MCF 10A (cell line): Measurements from ENCODE around the gene LRP10. TPM values are rescaled to one million over a fixed set of nuclear protein-coding genes. Genes with fewer than 3 reads are reported as not detected.

Source experiments
- BruUV-seq: library from RNA; stranded (reverse); fragments of 400-500 nt; replicated peaks from 2 replicates; lab custom pipeline; 2021; lab: Mats Ljungman, UMichigan
- CTCF ChIA-PET: fragments of 300-600 bp; sonication (Branson Sonifier 250); formaldehyde crosslinking; extraction: SDS; loops from one replicate; lab custom pipeline; 2021; ENCODE audit warnings: antibody characterized with exemption, inconsistent platforms; lab: Yijun Ruan, JAX
- POLR2A ChIA-PET: fragments of 300-600, 350-650 bp; sonication (Branson Sonifier 250); formaldehyde crosslinking; extraction: SDS; loops from one replicate; lab custom pipeline; 2020; ENCODE audit warnings: antibody characterized with exemption, inconsistent platforms; lab: Yijun Ruan, JAX
- DNase-seq: peaks from one replicate; pipeline ENCODE4 v3.0.0-alpha.2; 2018; ENCODE audit not compliant: unreplicated experiment
- H3K27ac Mint-ChIP-seq: one replicate; pipeline ENCODE4 v1.8.0; 2022; ENCODE audit warnings: mild to moderate bottlenecking, low read depth, mixed read lengths; ENCODE audit not compliant: unreplicated experiment
- H3K27me3 Mint-ChIP-seq: one replicate; pipeline ENCODE4 v1.8.0; 2022; ENCODE audit warnings: mixed read lengths; ENCODE audit not compliant: insufficient read depth, unreplicated experiment
- H3K36me3 Mint-ChIP-seq: one replicate; pipeline ENCODE4 v1.8.0; 2022; ENCODE audit warnings: mild to moderate bottlenecking, moderate library complexity, mixed read lengths; ENCODE audit not compliant: insufficient read depth, unreplicated experiment
- H3K4me1 Mint-ChIP-seq: one replicate; pipeline ENCODE4 v1.8.0; 2022; ENCODE audit warnings: mixed read lengths; ENCODE audit not compliant: insufficient read depth, unreplicated experiment
- H3K4me3 Mint-ChIP-seq: one replicate; pipeline ENCODE4 v1.8.0; 2022; ENCODE audit warnings: mild to moderate bottlenecking, moderate library complexity, mixed read lengths; ENCODE audit not compliant: unreplicated experiment
- H3K9me3 Mint-ChIP-seq: one replicate; pipeline ENCODE4 v1.8.0; 2022; ENCODE audit warnings: mixed read lengths; ENCODE audit not compliant: unreplicated experiment
- CTCF ChIP-seq: fragments of 200-600 bp; IDR thresholded peaks from one replicate; pipeline ENCODE4 v1.8.0; 2022; ENCODE audit warnings: antibody characterized with exemption, mild to moderate bottlenecking; ENCODE audit not compliant: unreplicated experiment
- intact Hi-C: fragments of 100-400 bp; cut with micrococcal nuclease; formaldehyde crosslinking; loops from 2 replicates; pipeline ENCODE4 v1.14.1; 2022
- total RNA-seq: library from RNA; stranded (reverse); gene quantifications from 2 replicates; pipeline ENCODE4 v1.2.3, GENCODE V29; 2022

The LRP10 gene
- total RNA-seq, 1 experiment from 2014 or later: 71.0 TPM

GRCh38 chr14:22845103-22845394, 26.5 kb upstream of the LRP10 start:
- Mint-ChIP-seq H3K4me3 (no peak overlapping the region), H3K36me3 (peaks cover 66% of the 10 kb centered on the region), H3K4me1 (peaks cover 8% of the 10 kb centered on the region), H3K27me3 (no peaks in the 10 kb centered on the region), H3K9me3 (no peaks in the 10 kb centered on the region), H3K27ac (no peak overlapping the region)
- ChIA-PET CTCF (interaction anchor here (0.6 to 18.2 kb wide), 6 partner anchors 6 to 289 kb away, joined by 3 to 330 read pairs (median 4); no protein-coding TSS in a partner anchor), POLR2A (no interaction called here)
- no peak for TF ChIP-seq CTCF
- no peak for DNase-seq
- intact Hi-C loops: no loop called here
- no TSS peak for BruUV-seq

- TF ChIP-seq CTCF: no peak
- CTCF ChIA-PET: interaction anchor here (0.9 to 18.2 kb wide), 4 partner anchors 5 to 23 kb away, joined by 3 to 330 read pairs (median 166); partner anchors contain the start of genes MMP14 and MRPL52
- Mint-ChIP-seq H3K27me3 (no peaks in the 10 kb centered on the region), H3K4me3 (no peak overlapping the region), H3K36me3 (peaks cover 59% of the 10 kb centered on the region), H3K9me3 (no peaks in the 10 kb centered on the region), H3K27ac (no peak overlapping the region), H3K4me1 (peaks cover 13% of the 10 kb centered on the region)
- no TSS peak for BruUV-seq
- no peak for DNase-seq
- intact Hi-C loops: no loop called here
- POLR2A ChIA-PET: interaction anchor here (1.0 kb wide), 1 partner anchor 13 kb away, joined by 3 read pairs; no protein-coding TSS in a partner anchor
Measured at GRCh38 chr14:22845821-22846625, 25.5 kb upstream of the LRP10 start.

GRCh38 chr14:22846811-22847307, 24.7 kb upstream of the LRP10 start:
- Mint-ChIP-seq H3K4me3 (no peak overlapping the region), H3K27ac (no peak overlapping the region), H3K4me1 (peaks cover 17% of the 10 kb centered on the region), H3K36me3 (peaks cover 51% of the 10 kb centered on the region), H3K27me3 (no peaks in the 10 kb centered on the region), H3K9me3 (no peaks in the 10 kb centered on the region)
- no peak for DNase-seq
- intact Hi-C loops: no loop called here
- POLR2A ChIA-PET: interaction anchor here (1.5 kb wide), 1 partner anchor 24 kb away, joined by 4 read pairs; the partner anchor contains the start of gene LRP10
- TSS peak; percentile 19 for BruUV-seq
- CTCF ChIA-PET: interaction anchor here (0.9 to 11.5 kb wide), 2 partner anchors 10 to 24 kb away, joined by 3 to 330 read pairs; partner anchors contain the start of genes MMP14 and MRPL52
- no peak for TF ChIP-seq CTCF

- H3K36me3 Mint-ChIP-seq: peaks cover 44% of the 10 kb centered on the region
- no peaks in the 10 kb centered on the region for H3K27me3 Mint-ChIP-seq
- ChIA-PET POLR2A (interaction anchor here (0.6 to 8.5 kb wide), 7 partner anchors 9 to 291 kb away, joined by 3 to 142 read pairs (median 3); partner anchors contain the start of genes LRP10, MMP14 and OXA1L), CTCF (interaction anchor here (0.6 to 11.5 kb wide), 7 partner anchors 11 to 288 kb away, joined by 3 to 330 read pairs (median 4); partner anchors contain the start of genes LRP10, MMP14 and MRPL52)
- peaks cover 20% of the 10 kb centered on the region for H3K4me1 Mint-ChIP-seq
- no TSS peak for BruUV-seq
- no peak overlapping the region for H3K27ac Mint-ChIP-seq
- intact Hi-C loops: no loop called here
- no peaks in the 10 kb centered on the region for H3K9me3 Mint-ChIP-seq
- TF ChIP-seq CTCF: no peak
- H3K4me3 Mint-ChIP-seq: no peak overlapping the region
- DNase-seq: no peak
Measured at GRCh38 chr14:22847661-22848341, 23.7 kb upstream of the LRP10 start.
